ENCODE results near the gene CMBL.

CMBL gene

DNA sequence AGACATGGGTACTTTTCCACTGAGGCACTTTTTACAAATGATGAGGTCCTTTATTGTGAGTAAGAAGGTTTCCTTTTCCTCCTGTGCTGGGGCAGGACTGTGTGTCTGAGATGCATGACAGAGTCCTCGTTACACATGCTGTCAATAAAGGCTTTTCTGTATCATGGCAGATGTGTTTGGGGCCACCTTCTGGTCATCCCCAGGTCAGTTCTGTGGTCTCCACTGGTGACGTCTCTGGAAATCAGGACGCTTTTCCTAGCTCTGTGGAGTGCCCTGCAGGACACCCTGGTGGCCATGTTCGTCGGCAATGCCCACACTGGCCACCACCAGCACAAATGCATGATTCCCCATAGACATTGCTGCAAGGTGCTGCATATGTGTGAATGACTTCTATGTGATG, 2.8 kb downstream of the CMBL start:
- Mint-ChIP-seq H3K9me3 (no peaks in the 10 kb centered on the region), H3K36me3 (ENCODE audit: low read depth) (no peaks in the 10 kb centered on the region), H3K4me3 (no peak overlapping the region), H3K27me3 (peaks cover 30% of the 10 kb centered on the region), H3K4me1 (ENCODE audit: low read depth) (peaks cover 5% of the 10 kb centered on the region), H3K27ac (no peak overlapping the region)

DNA sequence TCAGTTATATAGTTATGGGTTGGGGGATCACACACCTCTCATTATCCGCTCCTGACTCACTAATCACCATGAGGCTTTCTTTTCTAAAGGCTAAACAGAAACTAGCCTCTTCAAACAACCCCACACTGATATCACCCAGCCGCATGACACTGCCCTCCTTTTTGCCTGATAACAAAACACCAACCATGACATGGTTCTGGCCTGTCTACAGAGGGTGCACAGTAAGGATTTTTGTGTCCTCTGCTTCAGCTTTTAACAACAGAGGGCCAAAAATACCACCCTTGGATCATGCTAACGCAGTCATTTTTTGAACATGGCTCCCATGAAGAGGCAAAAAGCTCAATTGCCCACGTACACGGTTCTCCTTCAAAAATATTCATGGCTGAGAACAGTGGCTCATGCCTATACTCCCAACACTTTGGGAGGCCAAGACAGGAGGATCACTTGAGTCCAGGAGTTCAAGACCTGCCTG, 4.0 kb downstream of the CMBL start:
- Mint-ChIP-seq H3K4me3 (no peak overlapping the region), H3K27me3 (peaks cover 21% of the 10 kb centered on the region), H3K4me1 (ENCODE audit: low read depth) (peaks cover 5% of the 10 kb centered on the region), H3K27ac (no peak overlapping the region), H3K36me3 (ENCODE audit: low read depth) (no peaks in the 10 kb centered on the region), H3K9me3 (no peaks in the 10 kb centered on the region)

DNA sequence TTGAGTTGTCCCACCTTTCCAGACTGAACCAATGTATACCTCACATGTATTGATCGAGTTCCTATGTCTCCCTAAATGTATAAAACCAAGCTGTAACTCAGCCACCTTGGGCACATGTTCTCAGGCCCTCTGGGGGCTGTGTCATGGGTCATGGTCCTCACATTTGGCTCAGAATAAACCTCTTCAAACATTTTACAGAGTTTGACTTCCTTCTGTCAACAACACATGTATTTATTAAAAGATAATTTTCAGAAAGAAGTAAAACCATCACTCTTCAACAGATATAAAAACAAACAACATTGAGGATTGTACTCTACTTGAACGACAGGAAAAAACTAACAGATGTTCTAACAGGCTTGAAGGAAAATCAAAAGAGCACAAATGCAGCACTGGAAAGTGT, 4.5 kb downstream of the CMBL start:
- Mint-ChIP-seq H3K27me3 (peaks cover 18% of the 10 kb centered on the region), H3K9me3 (no peaks in the 10 kb centered on the region), H3K4me3 (no peak overlapping the region), H3K4me1 (ENCODE audit: low read depth) (peaks cover 5% of the 10 kb centered on the region), H3K36me3 (ENCODE audit: low read depth) (no peaks in the 10 kb centered on the region), H3K27ac (no peak overlapping the region)

DNA sequence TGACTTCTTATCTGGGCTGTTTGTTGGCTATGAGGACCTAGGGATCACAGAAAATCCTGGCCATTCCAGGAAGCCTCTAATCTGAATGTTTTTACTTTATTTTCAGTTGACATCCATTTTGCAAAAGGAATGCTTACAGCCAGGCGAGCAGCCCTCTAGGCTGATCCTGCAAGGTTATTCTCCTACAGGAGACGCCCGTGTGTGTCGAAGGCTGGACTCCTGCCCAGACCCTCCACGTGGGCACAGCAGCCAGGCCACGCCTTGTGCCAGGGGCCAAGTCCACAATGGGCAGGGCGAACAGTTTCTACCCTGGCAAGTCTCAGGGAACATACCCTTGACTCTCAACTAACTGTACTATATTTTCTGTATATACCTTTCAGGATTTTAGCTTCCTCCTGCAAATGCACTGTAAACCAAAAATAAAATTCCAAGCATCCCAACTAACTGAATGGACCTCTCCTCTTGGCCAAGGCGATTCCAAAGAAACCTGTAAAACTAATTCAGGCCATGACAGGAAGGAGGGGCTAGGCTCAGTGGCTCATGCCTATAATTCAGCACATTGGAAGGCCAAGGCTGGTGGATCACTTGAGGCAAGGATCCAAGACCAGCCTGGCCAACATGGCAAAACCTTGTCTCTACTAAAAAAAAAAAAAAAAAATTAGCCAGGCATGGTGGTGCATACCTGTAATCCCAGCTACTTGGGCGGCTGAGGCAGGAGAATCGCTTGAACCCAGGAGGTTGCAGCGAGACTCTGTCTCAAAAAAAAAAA, 5.7 kb downstream of the CMBL start:
- Mint-ChIP-seq H3K27ac (no peak overlapping the region), H3K4me1 (ENCODE audit: low read depth) (peaks cover under 1% of the 10 kb centered on the region), H3K27me3 (peaks cover 13% of the 10 kb centered on the region), H3K9me3 (no peaks in the 10 kb centered on the region), H3K4me3 (no peak overlapping the region), H3K36me3 (ENCODE audit: low read depth) (no peaks in the 10 kb centered on the region)

DNA sequence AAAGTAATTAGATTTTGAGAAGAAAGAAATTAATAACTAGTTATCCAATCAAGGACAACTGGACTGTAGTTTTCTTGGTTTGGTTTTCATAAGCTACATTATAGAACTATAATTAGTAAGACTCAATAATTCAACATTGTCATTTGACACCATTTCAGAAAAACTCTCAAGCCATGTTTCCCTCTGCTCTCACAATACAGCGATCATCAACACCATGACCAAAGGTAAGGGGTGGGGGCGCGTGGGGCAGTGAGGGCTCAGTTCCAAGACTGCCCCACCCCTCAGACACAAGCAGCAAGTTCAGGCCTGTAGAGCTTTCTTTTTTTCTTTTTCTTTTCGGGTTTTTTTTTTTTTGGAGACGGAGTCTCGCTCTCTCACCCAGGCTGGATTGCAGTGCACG, 6.4 kb downstream of the CMBL start:
- H3K4me3 Mint-ChIP-seq = no peak overlapping the region
- peaks cover 6% of the 10 kb centered on the region for H3K27me3 Mint-ChIP-seq
- no peaks in the 10 kb centered on the region for H3K9me3 Mint-ChIP-seq

DNA sequence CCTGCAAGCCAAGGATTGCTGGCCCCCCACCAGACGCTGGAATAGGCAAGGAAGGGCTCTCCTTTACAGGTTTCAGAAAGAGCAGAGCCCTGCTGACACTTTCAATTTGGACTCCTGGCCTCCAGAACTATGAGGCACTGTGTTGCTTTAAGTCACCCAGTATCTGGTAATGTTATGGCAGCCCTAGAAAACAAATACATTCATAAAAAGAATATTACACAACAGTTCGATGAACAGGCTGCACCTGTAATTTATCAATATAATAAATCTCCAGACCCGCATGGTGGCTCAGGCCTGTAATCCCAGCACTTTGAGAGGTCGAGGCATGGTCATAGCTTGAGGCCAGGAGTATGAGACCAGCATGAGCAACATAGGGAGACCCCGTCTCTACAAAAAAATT, 7.5 kb downstream of the CMBL start:
- no peaks in the 10 kb centered on the region for H3K9me3 Mint-ChIP-seq
- no peaks in the 10 kb centered on the region for H3K27me3 Mint-ChIP-seq
- no peaks in the 10 kb centered on the region for H3K4me1 Mint-ChIP-seq (ENCODE audit: low read depth)
- H3K27ac Mint-ChIP-seq = no peak overlapping the region
- H3K36me3 Mint-ChIP-seq (ENCODE audit: low read depth) = no peaks in the 10 kb centered on the region
- no peak overlapping the region for H3K4me3 Mint-ChIP-seq

More for the DNA sequence above, 6.4 kb downstream of the CMBL start:
- Mint-ChIP-seq H3K27ac (no peak overlapping the region), H3K36me3 (ENCODE audit: low read depth) (no peaks in the 10 kb centered on the region), H3K4me1 (ENCODE audit: low read depth) (no peaks in the 10 kb centered on the region)

DNA sequence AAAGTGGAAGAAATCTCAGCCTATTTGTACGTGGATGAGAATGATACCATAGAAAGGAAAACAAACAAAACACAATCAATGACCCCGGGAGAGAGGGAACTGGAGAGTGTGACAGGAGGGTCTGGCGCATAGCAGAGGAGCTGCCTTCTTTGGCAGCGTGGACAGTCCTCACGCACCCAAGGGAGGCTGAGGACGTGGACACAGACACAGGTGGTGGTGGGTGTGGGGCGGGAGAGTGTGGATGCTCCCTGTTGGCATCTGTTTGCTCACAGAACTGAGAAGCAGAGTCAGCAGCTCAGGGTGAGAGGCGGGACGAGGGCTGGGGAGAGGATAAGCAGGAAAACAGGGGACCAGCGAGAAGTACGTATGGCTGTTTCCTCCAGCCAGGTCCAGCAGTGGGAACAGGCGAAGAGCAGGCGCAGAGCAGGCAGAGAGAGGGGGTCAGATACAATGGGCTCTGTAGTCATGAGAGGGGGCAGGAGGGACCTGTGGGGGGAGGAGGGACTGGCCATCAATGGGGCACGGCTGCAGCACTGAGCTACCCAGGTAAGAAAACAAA, 10.0 kb downstream of the CMBL start:
- Mint-ChIP-seq H3K9me3 (no peaks in the 10 kb centered on the region), H3K4me1 (ENCODE audit: low read depth) (no peaks in the 10 kb centered on the region), H3K36me3 (ENCODE audit: low read depth) (no peaks in the 10 kb centered on the region), H3K27ac (no peak overlapping the region), H3K4me3 (no peak overlapping the region), H3K27me3 (peaks cover 3% of the 10 kb centered on the region)

DNA sequence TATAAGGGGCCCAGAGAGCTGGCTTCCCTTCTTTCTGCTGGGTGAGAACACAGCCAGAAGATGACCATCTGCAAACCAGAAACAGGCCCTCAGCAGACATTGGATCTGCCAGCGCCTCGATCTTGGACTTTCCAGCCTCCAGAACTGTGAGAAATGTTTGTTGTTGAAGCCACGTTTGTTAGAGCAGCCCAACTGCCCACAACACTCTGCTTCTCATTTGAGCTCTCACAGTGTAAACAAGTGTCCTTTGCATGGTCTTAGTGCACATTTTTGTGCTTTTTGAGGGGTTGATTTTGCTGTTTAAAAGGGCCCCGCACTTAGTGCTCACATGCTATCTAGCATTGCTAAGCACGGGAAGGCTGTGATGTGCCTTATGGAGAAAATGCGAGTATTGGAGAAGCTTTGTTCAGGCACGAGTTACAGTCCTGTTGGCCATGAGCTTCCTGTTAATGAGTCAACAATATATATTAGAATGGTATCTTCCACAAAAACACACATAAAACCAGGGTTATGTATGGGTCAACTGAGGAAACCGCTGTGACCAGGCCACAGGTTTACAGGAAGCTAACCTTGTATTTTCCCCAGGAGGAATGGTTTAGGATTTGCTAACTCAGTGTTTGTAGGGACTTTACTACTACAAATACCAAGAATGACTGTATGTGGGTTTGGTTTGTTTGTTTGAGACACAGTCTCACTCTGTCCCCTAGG, 11.9 kb downstream of the CMBL start:
- Mint-ChIP-seq H3K27ac (no peak overlapping the region), H3K9me3 (no peaks in the 10 kb centered on the region)

DNA sequence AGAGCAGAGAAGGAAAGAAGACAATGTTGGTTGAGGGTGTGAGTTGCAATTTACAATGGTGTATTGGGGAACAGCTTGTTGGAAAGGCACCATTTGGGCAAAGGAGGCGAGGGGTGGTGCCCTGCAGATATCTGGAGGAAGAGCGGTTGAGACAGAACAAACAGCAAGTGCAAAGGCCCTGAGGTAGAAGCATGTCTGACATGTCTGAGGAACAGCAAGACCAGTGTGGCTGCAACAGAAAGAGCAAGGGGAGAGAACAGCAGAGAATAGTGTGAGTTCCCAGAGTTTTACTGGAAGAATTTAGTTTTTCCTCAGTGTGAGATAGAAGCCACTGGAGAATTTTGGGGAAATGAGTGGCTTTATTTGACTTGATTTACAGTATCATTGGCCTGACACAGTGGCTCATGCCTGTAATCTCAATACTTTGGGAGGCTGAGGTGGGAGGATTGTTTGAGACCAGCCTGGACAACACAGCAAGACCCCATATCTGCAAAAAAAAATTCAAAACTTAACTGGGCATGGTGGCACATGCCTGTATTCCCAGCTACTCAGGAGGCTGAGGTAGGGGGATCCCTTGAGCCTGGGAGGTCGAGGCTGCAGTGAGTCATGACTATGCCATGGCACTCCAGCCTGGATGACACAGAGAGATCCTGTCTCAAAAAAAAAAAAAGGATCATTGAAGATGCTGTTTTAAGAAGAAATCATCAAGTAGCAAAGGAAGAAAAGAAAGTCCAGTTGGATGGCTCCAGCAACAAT, 13.6 kb downstream of the CMBL start:
- H3K9me3 Mint-ChIP-seq = no peaks in the 10 kb centered on the region
- no peak overlapping the region for H3K27ac Mint-ChIP-seq
- no peak overlapping the region for H3K4me3 Mint-ChIP-seq
- H3K36me3 Mint-ChIP-seq (ENCODE audit: low read depth) = no peaks in the 10 kb centered on the region
- H3K4me1 Mint-ChIP-seq (ENCODE audit: low read depth) = no peaks in the 10 kb centered on the region
- peaks cover 3% of the 10 kb centered on the region for H3K27me3 Mint-ChIP-seq

More for the DNA sequence above, 11.9 kb downstream of the CMBL start:
- H3K4me1 Mint-ChIP-seq (ENCODE audit: low read depth) = no peaks in the 10 kb centered on the region
- peaks cover 3% of the 10 kb centered on the region for H3K27me3 Mint-ChIP-seq
- no peaks in the 10 kb centered on the region for H3K36me3 Mint-ChIP-seq (ENCODE audit: low read depth)
- no peak overlapping the region for H3K4me3 Mint-ChIP-seq

DNA sequence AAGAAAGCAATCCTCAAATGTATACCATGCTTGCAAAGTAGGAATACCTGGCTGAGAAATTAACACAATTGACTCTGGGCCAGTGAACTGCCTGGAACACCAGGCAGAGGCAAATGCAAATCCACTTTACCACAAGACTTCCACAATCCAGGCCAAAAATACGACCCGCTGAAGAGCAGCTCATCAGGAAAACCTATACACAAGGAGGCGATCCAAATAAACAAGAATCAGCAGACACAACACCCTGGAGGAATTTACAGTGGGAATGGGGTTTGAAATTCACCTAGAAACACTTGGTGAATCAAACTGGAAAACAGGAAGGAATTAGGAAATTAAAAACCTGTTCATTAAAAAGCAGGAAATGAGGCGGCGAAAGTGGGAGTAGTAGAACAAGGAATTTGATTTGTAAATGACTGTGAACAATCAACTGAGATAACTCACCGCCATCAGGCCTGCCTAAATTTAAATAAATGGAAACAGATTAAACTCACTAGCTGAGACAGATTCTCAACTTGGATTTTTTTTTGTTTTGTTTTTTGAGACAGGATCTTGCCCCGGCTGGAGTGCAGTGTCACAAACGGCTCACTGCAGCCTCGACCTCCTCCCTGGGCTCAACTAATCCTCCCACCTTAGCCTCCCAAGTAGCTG, 15.9 kb downstream of the CMBL start:
- H3K27me3 Mint-ChIP-seq = peaks cover 7% of the 10 kb centered on the region
- H3K36me3 Mint-ChIP-seq (ENCODE audit: low read depth) = no peaks in the 10 kb centered on the region

DNA sequence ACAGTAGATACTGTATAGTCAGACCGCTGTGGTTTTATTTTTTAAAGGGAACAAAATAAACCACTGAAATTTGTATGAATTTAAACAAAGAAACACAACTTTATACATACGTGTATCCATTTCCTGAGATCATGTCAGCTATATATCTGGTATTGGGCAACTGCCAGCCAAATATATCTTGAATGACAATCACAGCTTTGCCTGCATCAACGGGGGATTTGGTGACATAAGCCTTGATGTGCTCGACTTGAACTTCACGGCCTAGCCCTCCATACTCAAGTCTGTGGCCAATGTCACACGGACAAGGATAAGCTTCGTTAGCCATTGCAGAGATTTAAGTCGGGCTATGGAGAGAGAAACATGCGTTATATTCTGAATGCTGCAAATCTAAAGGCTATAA, 17.3 kb downstream of the CMBL start:
- Mint-ChIP-seq H3K27me3 (peaks cover 7% of the 10 kb centered on the region), H3K9me3 (no peaks in the 10 kb centered on the region), H3K4me3 (no peak overlapping the region), H3K27ac (no peak overlapping the region), H3K4me1 (ENCODE audit: low read depth) (peaks cover 5% of the 10 kb centered on the region), H3K36me3 (ENCODE audit: low read depth) (no peaks in the 10 kb centered on the region)

More for the DNA sequence above, 15.9 kb downstream of the CMBL start:
- H3K27ac Mint-ChIP-seq = no peak overlapping the region
- peaks cover 5% of the 10 kb centered on the region for H3K4me1 Mint-ChIP-seq (ENCODE audit: low read depth)
- no peaks in the 10 kb centered on the region for H3K9me3 Mint-ChIP-seq
- H3K4me3 Mint-ChIP-seq = no peak overlapping the region

DNA sequence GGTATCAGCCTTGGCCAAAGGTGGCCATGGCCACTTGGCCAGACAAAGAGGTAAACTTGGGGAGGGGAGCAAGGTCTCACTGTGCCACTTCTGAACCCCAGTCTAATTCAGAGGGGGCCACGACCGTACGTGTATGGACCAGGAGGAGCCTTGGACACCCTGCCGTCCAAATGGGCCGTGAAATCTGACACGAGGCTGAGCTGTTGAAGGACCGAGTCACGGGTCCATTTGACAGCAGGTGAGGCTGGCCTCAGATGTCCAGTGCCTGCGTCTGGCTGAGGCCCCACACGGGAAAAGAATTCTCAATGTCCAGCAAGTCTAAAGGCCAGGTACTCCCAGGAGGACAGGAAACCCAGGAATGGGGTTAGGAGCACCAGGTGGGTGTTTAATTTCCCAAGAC, 17.7 kb downstream of the CMBL start:
- no peaks in the 10 kb centered on the region for H3K36me3 Mint-ChIP-seq (ENCODE audit: low read depth)
- H3K27me3 Mint-ChIP-seq = peaks cover 7% of the 10 kb centered on the region
- no peaks in the 10 kb centered on the region for H3K9me3 Mint-ChIP-seq
- H3K27ac Mint-ChIP-seq = no peak overlapping the region
- no peak overlapping the region for H3K4me3 Mint-ChIP-seq
- H3K4me1 Mint-ChIP-seq (ENCODE audit: low read depth) = peaks cover 5% of the 10 kb centered on the region

DNA sequence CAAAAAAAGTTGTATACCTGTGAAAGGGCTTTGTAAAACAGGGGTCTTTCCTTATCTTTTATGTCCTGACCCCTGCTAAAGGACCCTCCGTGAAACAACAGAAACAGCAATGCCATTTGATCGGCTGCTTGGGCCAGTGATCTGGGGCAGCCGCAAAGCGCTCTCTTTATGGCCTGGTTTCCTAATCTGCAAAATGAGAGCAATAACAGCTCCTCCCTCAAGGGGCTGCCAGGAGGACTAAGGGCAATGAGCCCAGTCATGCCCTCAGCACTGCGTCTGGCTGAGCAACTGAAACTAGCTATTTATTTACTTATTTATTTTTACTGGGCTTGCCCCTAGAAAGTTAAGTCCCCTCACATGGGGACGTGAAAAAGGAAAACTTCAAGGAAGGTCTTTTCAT, 18.3 kb downstream of the CMBL start:
- Mint-ChIP-seq H3K4me3 (no peak overlapping the region), H3K36me3 (ENCODE audit: low read depth) (no peaks in the 10 kb centered on the region), H3K27me3 (peaks cover 7% of the 10 kb centered on the region), H3K9me3 (no peaks in the 10 kb centered on the region), H3K27ac (no peak overlapping the region), H3K4me1 (ENCODE audit: low read depth) (peaks cover 6% of the 10 kb centered on the region)

DNA sequence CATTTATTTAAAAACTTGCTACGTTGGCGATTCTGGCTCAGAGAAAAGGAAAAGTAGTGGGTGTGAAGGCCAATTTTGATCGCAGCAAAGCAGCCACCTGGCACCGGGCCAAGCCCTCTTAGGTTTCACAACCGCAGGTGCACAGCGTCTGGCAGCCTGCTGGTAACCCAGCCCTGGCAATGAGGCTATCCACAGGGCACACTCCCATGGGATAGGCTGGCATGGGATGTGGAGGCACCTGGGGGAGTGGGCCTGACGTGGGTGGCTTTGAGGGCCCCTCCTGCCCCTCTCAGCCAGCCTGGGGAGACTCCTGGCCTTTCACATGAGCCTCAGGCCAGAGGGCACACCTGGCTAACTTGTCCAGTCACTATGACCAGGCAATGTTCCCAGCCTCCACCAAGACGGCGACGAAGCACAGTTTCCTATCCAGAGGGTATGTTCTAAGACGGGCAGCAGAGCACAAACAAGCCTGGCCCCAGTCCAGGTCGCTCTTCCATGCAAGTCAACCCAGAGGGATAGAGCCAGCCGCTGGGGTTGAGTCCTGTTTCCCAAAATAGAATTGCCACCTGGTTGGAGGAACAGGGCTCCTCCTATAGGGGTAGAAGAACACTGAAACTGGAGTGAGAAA, 19.0 kb downstream of the CMBL start:
- Mint-ChIP-seq H3K27me3 (peaks cover 4% of the 10 kb centered on the region), H3K36me3 (ENCODE audit: low read depth) (no peaks in the 10 kb centered on the region), H3K4me1 (ENCODE audit: low read depth) (peaks cover 10% of the 10 kb centered on the region), H3K27ac (no peak overlapping the region), H3K4me3 (no peak overlapping the region), H3K9me3 (no peaks in the 10 kb centered on the region)
